GM23248 (cell line): Measurements from ENCODE around the gene C1orf35.

Source experiments
- EZH2 ChIP-seq: fragments of 200-600 bp; sonication (generic); IDR thresholded peaks from 2 replicates; pipeline ENCODE4 v1.6.1; 2018; ENCODE audit warnings: antibody characterized with exemption, mild to moderate bottlenecking; ENCODE audit not compliant: insufficient read depth, poor library complexity, severe bottlenecking
- EZH2phosphoT487 ChIP-seq: fragments of 200-600 bp; sonication (generic); IDR thresholded peaks from 2 replicates; pipeline ENCODE4 v1.6.1; 2018; ENCODE audit warnings: antibody characterized with exemption, moderate library complexity, mild to moderate bottlenecking, low read depth; ENCODE audit not compliant: insufficient read depth

DNA sequence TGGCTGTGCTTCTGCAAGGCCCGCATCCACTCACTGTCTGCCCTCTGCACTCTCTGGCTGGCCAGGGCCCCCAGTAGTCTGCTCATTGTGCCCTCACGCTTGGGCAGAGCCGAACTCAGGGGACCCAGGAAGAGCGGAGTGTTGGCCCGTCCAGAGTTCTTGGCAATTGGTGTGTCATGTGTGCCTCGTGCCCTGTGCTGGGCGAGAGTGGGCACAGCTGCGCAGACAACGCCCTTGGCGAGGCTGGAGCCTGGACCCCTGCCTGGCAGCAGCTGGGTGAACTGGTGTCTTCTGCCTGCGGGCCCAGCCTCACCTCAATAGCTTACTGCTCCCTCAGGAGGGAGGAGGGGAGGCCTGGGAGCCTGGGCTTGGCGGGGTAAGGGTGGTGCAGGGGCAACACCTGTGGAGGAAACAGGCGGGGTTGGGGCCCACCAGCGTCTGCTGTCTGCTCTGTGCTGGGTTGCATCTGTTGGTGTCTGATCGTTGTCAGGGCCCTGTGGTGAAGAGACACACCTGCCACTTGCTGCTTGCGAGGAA is 39.1 kb upstream of the C1orf35 start:
- TF ChIP-seq EZH2: no peak
- no peak for TF ChIP-seq EZH2phosphoT487
